Amygdala (tissue), 56 donors: ENCODE results near the gene MAP3K14.
A peak's percentile ranks its signal among the peaks of the same experiment; 100 is the strongest.
"Not testable (repeated sequence)": the region's sequence is repeated elsewhere in the genome, so short reads cannot be mapped to it uniquely, and the experiment has no call there.

Source experiments
- DNase-seq, 56 donors: peaks; one replicate each; lab custom pipeline; 2025; lab: John Stamatoyannopoulos, UW

MAP3K14 gene

DNA sequence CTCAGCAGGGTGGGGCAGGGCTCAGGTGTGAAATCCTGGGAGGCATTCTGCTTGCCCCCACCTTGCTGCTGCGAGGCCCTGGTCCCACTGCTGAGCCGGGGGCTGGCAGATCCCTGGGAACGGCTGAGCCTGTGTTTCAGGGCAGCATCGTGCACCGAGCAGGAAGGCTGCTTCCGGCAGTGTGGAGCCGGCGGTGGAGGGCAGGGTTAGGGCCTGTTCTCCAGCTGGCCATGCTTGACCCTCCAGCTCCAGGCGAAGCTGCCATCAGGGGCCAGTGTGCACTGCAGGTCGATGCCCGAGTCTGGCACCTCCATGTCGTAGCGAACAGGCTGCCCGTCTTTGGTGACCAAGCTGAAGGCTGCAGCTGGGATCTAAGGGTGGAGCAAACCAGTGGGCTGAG is 52.4 kb downstream of the MAP3K14 start:
- no peak for DNase-seq

DNA sequence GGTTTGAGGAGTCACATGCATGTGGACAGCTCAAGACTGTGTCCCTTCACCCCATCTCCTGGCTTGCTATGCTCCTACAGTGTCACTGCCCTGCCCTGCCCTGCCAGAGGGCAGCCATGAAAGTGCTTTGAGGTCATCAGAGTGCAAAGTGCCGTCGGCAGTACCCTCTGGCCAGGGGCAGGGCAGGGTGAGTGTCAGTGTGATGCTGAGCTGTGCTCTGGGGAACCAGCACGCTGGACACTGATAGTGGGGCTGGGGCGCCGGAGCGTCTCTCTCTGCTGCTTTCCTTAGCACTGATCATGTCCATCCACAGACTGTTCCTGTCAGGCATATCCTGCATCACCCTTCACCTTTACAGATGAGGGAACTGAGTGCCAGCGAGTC is 53.4 kb downstream of the MAP3K14 start:
- DNase-seq = no peak

DNA sequence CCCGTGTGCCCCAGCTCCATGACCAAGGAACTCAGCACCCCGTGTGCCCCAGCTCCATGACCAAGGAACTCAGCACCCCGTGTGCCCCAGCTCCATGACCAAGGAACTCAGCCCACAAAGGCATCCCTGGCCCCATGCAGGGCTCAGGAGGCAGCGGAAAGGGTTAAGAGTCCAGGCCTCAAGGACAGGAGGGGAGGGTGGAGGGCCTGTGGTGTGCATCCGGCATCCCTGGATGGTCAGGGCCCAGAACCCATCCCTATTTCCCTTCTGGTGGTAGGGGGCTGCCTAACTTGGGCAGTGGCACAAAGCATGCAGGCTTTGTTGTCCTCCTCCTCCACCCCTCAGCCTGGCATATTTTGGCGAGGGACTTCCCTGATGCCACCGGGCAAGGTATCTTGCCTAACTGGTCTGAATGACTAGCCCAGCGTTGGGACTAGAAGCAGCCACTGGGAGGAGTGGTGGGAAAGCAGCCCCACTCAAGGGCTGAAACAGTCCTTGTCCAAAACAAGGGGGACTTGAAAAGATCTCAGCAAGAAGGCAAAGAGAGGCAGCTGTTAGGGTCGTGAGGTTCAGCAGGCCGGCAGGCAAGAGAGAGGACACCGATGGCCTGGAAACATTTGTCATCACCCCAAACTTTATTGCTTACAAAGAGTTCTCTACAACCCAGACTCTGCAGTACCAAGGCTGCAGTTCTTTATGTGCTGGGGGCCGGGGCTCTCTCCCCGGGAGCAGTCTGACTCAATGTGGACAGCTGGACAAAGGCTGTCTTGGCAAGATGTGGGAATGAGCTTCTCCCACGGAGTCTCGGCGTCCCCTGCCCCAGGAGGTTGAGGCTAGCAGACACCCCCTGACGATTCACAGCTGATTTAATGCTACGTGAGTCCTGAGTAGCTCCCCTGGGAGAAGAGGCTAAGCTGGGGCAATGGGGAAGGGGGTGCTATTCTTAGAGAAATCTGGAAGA is 54.0 kb downstream of the MAP3K14 start:
- DNase-seq = no peak

DNA sequence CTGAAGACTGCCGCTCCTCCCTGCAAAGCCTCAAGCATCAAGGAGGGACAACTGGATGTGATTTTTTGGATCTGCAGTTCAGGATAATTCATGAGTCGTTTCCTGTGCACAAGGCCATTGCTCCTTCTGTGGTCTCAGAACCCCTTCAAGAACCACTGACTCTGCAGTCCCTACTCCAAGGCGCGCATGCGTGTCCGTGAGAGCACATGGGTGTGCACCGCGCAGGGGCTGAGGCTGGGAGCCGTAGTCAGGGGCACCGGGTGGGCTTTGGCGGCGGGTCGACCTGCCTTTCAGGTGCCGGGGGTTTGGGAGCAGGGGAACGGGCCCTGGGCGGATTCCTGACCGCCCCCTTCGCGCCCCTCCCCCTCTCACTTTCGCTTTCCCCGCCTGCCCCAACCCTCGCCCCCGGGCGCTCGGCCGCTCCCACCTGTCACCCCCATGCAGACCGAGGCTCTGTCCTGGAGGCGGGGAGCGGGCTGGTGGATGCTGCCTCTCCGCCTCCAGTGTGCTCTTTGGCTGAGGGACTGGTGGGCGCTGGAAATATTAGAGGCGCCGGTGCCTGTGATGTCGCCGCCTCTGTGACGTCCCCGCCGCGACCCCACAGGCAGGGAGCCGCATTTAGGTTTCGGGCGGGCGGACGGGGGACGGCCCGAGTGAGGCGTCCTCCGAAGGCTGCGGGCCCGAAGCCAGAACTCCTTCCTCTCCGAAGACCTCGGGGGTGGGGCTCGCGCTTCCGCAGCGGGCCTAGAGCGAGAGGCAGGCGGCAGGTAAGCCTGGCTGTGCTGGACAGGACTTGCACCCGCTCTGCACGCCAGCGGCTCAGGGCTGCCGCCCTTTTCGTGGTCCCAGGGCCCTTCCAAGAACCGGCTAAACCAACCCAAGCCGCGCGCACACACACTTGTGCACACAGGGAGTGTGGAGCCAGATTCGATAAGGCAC is 55.0 kb downstream of the MAP3K14 start, which contains the start of gene SPATA32:
Gene SPATA32, minus strand, starts transcription at position 518 of the 939 bp plus-strand sequence. Its CDS starts 78 bp downstream, at position 440.
- DNase-seq = peak in 35 of 56 donors; percentile 7 to 64 (median 34)

DNA sequence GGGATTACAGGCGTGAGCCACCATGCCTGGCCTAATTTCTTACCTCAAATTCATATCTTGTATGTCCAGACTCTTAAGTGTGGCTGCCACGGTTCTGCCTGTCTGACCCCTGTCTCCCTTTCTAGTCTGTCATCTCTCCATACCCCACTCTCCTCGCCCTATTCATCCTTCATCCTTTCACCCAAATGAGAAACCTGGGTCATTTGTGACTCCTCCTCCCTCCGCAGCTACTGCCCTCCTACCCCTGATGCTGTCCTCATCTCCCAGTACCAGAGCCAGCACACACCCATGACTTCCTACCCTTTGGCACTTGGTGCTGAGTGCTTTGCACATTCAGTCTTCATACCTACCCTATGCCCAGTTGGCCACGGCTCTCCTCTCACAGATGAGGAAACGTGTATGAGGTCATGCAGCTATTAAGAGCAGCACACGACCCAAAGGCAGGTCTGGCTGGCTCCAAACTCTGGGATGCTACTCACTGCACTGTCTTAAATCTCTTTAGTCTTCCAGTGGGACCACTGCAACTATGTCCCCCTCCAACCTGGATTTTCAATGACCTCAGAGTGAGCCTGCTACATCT is 56.5 kb downstream of the MAP3K14 start:
- no peak for DNase-seq

DNA sequence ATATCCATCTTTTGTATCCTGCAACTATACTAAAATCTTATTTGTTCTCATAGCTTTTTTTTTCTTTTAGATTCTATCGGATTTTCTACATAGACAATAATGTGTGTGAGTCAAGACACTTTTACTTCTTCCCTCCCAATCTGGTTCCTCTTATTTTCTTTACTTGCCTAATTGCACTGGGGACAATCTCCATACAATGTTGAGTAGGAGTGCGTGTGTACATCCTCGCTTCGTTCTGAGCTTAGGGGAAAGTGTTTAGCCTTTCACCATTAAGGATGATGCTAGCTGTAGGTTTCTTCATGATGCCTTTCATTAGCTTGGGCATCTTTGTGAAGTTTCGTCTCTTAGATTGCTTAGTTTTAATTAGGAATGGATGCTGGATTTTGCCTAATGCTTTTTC is 57.8 kb downstream of the MAP3K14 start:
- no peak for DNase-seq

DNA sequence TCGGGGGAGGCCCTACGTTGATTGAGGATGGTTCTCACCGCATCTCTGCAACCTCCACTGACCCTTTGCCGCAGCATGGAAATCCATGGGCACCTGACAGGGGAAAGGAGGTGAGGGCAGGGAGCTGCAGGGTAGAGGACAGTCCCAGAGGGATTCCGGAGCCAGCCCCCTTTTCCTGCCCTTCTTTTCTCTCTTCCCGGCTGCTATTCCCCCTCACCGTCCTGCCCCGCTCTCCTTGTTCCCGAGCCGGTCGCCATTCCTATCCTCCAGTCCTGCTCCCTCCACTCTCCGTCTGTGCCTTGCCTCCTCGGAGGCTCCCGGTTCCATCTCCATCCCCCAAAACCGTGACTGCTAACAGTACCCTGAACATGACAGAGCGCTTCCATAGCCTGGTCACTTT is 59.7 kb downstream of the MAP3K14 start:
- DNase-seq = no peak

DNA sequence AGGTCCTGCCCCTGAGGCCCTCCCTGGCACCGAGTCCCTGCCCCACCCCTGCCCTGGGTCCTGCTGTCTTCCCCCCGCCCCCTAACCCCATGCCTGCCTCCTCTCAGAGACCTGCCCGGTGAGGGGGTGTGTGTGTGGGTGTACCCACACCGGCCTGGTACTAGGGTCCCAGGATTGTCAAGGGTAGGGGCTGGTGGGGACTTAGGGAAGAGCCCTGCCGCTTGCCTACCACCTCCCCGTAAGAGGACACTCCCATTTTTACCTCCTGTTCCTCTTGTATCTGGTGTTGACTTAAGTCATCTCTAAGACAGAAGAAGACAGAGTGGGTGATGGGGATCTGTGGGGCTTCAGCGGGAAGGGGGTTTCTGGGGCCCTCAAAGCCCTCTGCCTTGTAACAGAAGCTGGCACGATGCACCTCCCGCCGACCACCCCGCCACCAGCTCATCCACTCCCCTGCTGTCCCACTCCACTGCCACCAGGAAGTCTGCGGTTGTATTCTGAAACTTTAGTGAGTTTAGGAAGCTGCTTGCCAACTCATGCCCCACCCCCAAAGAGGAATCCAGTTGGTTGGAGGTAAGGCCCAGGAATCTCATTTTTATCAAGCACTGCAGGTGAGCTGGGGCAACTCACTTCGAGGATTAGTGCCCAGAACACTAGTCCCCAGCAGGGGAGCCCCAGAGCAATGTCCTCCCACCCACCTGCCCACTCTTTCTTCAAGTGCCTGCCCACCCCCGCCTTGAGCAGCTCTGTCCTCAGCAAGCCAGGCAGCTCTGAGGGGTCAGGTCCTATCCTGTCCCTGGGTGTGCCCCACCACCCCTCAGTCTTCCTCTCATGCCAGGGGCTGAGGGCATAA is 60.5 kb downstream of the MAP3K14 start:
- DNase-seq = no peak

DNA sequence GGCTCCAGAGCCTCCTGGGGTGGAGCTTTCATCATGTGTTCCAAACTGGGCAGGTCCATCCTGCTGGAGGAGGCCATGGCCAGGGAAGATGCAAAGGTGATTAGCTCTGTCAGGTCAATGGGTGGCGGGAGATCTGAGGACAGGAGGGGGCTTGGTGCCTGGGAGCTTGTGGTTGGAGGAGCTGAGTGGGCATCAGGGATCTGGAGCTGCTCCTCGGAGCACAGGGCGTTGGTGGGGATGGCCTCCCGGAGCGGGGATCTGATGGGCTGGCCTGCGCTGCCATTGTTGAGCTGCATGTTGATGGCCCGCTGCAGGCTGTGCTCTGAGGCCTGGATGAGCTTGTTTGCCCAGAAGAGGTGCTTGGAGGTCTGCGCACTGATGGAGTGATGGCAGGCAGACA is 61.5 kb downstream of the MAP3K14 start:
- DNase-seq = no peak

DNA sequence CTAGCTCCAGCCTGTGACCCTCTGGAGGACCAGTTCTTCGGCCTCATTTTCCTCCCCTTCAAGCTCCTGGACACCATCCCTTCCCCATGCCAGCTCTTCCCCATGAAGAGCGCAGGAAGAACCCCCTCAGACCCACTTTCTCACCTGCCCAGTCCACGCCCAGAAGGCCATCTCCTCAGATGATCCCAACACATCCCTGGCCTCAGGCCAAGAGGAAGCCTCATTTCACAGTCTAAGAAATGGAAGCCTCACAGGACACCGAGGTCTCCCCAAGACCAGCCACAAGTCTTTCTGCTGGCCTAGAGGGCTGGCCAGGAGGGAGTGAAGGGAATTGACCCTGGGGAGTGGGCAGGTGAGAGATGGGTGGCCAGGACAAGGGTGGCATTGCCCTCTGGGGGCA is 62.9 kb downstream of the MAP3K14 start:
- DNase-seq = no peak

DNA sequence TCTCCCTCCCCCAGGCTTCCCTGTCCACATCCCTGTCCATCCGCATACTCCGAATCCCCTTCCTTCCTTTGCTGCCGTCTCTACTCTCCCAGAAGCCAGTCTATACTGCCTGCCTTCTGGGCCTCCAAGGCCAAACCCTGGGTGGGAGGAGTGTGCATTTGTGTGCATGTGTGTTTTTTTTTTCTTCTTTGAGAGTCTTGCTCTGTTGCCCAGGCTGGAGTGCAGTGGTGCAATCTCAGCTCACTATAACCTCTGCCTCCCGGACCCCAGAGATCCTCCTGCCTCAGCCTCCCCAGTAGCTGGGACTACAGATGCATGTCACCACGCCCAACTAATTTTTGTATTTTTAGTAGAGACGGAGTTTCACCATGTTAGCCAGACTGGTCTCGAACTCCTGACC is 63.6 kb downstream of the MAP3K14 start:
- DNase-seq = not testable (repeated sequence)

DNA sequence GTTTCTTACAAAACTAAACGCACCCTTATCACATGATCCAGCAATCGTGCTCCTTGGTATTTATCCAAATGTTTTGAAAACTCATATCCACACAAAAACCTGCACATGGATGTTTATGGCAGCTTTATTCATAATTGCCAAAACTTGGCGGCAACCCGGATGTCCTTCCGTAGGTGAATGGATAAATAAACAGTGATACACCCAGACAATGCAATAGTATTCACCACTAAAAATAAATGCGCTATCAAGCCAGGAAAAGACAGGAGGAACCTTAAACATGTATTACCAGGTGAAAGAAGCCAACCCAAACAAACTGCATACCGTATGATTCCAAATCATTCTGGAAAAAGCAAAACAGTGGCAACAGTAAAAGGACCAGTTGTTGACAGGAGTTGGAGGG is 64.9 kb downstream of the MAP3K14 start:
- no peak for DNase-seq

DNA sequence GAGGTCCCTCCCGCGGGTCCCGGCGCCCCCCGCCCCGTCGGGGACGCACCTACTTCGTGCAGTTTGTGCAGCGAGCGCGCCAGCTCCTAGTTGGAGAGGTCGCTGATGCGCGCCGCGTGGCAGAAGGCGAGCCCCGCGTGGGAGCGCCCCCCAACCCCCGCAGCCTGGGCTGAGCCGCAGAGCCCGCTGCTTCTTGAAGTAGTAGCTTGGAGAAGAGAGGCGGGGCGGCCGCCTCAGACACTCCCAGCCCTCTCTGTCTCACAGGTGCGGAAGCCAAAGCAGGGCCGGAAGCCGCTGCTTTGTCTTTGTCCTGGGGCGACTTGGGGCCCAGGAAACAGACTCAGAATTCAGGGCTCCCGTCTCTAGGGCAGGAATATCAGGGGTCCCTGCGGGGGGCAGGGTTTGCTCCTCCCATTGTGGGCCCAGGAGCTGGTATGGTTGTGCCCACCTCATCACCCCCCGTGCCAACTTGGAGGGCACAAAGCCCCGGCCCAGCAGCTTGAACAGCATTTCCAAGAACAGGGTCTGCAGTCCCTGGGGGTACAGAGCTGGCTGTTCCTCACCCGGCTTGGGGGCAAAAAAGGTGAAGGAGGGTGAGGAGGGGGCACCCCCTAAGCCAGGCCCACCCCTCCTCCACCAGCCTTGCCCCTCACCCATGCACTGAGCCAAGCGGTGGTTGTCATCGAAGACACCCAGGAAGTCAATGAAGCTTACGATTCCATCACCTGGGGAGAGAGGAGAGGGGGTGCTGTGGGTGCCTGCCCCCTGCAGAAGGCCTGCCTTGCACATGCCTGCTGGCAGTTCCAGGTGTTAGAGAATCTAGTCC is 68.5 kb downstream of the MAP3K14 start:
- no peak for DNase-seq

DNA sequence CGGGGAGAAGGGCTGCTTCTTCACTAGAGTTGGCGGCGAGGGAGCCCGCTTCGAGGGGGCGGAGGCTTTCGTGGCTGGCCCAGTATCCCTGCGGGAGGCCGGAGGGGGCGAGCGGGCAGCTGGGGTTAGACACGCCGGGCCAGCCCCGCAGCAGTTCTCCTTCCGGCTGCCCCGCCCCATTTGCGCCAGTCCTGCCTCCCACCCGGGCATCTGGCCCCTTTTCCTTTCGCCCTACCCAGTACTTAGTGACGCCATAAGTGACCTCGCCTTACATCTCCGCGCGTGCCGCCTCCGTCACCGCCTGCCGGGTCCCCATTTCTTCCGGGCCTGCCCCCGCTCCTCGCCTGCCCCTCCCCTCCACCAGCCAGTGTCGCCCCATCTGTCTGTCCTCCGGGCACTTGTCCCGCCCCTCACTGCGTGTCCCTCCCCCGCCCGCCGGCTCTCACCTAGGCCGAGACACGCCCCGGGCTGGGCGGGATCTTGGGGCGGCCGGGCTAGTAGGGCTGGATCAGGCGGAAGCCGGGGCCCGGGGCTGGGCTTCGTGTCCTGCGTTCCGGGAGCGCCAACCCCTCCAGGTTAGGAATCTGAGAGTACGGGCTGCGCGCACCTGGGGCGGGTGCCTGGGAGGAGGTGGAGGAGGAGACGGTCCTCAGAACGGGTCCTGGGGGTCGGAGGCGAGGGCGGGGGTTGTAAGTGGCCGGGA is 69.2 kb downstream of the MAP3K14 start:
- peak in 30 of 56 donors; percentile 17 to 74 (median 48) for DNase-seq

DNA sequence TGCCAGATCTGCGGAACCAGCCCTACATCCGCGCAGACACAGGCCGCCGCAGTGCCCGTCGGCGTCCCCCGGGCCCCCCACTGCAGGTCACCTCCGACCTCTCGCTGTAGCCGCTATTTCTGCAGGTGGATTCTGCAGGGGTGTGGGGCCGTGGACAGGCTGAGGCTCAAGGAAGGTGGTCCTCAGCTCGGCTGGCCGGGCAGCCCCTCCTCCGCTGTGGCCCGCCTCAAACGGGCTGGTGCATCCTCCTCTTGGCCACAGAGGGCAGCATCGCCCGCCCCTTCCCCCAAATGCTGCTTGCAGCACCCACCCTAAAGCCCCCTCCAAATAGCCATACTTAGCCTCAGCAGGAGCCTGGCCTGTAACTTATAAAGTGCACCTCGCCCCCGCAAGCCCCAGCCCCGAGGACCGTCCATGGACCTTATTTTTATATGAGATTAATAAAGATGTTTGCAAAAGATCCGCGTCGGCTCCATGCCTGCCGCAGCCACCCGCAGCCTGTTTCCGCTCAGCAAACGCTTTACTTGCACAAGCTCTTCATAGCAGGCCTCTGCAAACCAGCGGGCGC is 69.9 kb downstream of the MAP3K14 start:
- peak in 4 of 56 donors; percentile 24 to 45 (median 39) for DNase-seq

DNA sequence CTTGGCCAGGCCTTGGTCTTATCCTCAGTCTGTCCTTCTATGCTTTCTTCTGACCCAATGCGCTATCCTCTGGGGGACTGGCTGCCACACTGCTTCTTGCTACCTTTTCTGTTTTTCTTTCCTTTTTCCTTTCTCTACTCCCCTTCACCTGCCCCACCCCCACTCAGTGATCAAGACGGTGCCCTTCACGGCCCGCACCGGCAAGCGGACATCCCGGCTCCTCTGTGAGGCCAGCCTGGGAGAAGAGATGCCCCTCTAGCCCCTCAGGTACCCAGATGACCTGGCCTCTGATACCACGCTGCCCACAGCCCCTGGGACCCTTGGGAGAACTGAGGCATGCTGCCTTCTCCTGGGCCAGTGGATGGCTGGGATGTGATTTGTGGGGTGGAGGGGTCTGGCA is 70.5 kb downstream of the MAP3K14 start:
- no peak for DNase-seq

DNA sequence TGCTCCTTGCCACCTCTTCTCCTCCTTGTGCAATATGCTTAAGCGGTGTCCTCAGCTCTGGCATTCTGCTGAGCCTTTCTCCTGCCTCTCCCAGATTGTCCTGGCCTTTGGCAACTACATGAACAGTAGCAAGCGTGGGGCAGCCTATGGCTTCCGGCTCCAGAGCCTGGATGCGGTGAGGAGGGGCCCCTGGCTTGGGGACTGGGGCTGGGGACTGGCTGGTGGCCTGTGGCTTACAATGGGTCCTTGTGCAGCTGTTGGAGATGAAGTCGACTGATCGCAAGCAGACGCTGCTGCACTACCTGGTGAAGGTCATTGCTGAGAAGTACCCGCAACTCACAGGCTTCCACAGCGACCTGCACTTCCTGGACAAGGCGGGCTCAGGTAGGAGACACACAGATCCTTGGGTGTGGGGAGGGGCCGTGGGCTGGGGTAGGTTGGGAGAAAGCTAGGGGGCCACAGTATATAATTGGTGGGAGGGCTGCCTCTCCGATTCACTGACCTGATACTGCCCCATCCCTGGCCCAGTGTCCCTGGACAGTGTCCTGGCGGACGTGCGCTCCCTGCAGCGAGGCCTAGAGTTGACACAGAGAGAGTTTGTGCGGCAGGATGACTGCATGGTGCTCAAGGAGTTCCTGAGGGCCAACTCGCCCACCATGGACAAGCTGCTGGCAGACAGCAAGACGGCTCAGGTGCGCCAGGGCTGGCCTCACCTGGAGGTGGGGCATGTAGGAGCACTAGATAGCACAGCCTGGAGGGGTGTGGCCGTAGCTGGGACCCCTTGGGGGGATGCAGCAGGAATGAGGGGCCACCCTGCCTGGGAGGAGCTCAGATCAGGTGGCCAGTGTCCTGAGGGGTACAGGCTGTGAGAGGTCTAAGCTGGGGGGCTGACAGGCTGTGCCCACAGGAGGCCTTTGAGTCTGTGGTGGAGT is 71.8 kb downstream of the MAP3K14 start:
- no peak for DNase-seq
